ENCODE measurements around the gene URI1.

The URI1 gene

DNA sequence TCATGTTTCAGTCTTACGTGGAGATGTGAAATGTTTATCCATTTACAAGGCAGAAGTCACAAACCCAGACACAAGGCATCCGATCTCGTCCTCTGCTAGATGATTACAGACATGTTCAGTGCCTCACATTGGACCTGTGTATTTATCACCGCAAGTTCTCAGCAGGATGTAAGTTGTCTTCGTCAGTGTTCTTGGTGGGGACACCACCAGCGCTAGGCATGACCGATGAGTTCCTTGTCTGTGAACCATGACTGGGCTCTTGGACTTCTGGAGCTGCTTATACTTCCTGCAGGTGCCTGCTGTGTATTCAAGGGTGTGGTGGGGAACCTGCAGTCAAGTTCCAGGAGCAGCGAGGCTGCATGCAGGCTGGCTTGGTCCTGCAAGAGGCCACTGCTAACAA is 105.4 kb downstream of the URI1 start:
- TF ChIP-seq, protein P1, sequence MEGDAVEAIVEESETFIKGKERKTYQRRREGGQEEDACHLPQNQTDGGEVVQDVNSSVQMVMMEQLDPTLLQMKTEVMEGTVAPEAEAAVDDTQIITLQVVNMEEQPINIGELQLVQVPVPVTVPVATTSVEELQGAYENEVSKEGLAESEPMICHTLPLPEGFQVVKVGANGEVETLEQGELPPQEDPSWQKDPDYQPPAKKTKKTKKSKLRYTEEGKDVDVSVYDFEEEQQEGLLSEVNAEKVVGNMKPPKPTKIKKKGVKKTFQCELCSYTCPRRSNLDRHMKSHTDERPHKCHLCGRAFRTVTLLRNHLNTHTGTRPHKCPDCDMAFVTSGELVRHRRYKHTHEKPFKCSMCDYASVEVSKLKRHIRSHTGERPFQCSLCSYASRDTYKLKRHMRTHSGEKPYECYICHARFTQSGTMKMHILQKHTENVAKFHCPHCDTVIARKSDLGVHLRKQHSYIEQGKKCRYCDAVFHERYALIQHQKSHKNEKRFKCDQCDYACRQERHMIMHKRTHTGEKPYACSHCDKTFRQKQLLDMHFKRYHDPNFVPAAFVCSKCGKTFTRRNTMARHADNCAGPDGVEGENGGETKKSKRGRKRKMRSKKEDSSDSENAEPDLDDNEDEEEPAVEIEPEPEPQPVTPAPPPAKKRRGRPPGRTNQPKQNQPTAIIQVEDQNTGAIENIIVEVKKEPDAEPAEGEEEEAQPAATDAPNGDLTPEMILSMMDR (conservative IDR thresholded peaks at IDR 0.05; ENCODE audit: low read length): no peak
- no peak for DNase-seq (ENCODE audit: low read depth)

DNA sequence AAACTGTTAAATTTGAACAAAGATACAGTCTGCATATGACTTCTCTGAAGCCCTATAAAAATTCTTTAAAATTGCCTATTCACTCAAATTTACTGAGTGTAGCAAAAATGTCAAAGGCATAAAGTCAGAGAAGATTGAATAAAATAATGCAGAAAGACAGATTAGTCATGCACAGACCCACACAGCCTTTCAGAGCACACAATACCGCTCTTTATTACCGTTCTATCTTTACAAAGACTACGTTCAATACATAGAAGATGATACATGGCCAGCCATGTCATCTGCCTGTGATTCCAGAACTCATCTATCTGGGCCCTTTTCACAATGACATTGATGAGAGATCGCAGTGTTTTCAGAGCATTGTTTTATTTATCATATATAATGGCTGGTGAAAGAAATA is 107.2 kb downstream of the URI1 start:
- TF ChIP-seq, protein P1 (conservative IDR thresholded peaks at IDR 0.05; ENCODE audit: low read length): no peak
- H3K4me3 ChIP-seq (ENCODE audit: low read length): no peak overlapping the region
- no peak for DNase-seq (ENCODE audit: low read depth)

More for the DNA sequence above, 105.4 kb downstream of the URI1 start:
- no peak overlapping the region for H3K4me3 ChIP-seq (ENCODE audit: low read length)

DNA sequence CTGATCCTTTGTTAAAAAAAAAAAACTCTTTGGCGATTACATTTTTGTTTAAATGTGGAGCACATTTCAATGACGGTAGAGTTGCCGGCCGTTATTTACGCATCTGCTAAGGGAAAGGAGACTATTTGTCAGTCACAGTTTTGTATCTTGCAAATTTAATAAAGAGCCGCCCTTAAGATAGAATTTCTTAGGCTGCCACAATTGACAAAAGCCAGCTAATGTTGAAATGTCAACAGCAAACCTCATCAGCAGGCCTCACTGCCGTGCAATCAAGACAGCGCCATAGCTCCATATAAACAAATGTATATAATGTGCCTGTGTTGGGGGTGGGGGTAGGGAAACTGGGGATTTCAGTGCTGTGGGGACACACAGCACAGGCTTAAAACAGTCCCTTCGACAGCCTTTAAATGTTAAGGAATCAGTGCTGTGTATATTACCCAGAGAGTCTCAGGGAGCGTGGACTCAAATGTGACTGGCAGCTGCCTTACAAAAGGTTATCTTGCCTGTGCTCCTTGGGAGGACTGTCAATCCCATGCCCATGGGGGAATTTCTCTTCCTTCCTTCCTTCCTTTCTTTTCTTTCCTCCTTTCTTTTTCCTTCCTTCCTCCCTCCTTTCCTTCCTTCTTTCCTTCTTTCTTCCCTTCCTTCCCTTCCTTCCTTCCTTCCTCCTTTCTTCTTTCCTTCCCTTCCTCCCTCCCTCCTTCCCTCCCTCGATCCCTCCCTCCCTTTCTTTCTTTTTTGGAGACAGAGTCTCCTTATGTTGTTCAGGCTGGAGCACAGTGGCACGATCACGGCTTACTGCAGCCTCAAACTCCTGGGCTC is 108.0 kb downstream of the URI1 start:
- no peak for DNase-seq (ENCODE audit: low read depth)
- no peak overlapping the region for H3K4me3 ChIP-seq (ENCODE audit: low read length)
- TF ChIP-seq, protein P1 (conservative IDR thresholded peaks at IDR 0.05; ENCODE audit: low read length): no peak

DNA sequence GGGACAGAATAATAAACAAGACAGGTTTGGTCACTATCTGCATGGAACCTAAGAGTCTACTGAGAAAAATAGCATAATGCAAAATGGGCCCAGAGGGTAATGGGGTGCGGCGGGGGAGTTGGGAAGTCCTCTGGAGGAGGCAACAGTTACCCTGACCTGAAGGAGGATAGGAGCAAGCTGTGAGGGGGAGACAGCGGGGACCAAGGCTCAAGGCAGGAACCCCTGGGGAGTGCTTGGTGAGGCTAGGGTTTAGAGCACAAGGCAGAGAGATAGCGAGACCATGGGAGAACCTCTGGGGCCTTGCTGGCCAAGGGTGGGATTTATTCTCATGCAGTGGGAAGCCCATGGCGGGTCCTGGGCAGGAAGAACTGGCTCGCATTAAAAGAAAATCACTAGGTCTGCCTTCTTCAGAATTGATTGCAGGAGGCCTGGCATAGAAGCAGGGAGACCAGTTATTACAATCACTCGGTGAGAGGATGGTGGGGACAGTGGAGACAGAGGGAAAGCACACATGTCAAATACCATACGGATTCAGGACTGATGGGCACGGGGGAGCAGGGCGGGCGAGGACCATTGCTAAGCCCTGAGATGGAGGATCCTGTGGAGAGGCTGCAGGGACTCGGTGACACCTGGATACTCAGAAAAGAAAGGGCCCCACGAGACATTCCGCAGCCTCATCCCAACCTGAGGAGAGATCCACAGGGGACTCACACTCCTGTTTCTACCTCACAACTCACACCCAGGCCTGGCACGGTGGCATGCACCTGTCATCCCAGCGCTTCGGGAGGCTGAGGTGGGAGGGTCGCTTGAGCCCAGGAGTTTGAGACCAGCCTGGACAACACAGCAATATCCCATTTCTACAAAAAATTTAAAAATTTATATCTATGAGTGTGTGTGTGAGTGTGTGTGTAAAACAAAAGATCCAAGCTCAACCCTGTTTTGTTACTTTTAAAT is 110.4 kb downstream of the URI1 start:
- no peak overlapping the region for H3K4me3 ChIP-seq (ENCODE audit: low read length)
- no peak for DNase-seq (ENCODE audit: low read depth)
- TF ChIP-seq, protein P1 (conservative IDR thresholded peaks at IDR 0.05; ENCODE audit: low read length): no peak

DNA sequence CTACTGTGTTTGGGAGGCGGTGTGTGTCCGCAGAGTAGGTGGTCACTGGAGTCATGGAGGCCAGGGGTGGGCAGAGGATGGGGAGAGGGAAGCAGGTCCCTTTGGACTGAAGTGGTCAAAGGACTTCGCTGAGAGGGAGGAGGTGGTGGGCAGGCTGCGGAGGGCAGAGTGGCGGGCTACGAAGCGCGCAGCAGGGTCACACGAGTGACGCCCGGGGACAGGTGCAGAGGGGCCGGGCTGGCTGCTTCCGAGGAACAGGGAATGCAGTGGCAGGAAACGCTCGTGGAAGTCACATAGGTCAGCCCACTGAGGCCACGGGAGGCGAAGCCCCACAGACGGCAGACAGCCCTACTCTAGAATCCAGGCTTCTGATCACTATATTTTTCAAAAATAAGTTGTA is 111.5 kb downstream of the URI1 start:
- no peak for DNase-seq (ENCODE audit: low read depth)
- TF ChIP-seq, protein P1 (conservative IDR thresholded peaks at IDR 0.05; ENCODE audit: low read length): no peak
- no peak overlapping the region for H3K4me3 ChIP-seq (ENCODE audit: low read length)

DNA sequence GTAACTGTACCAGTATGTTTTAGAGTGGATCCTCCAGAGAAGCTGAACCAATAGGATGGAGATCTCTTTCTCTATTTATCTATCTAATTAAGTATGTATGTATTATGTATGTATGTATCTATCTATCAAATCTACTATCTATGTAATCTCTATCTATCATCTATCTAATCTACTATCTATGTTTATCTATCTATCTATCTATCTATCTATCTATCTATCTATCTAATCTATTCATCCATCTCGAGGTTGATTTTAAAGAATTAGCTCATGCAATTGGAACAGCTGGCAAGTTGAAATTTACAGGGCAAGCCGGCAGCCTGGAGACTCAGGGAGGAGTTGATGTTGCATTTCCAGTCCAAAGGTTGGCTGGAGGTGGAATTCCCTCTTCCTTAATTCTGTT is 112.2 kb downstream of the URI1 start:
- no peak for DNase-seq (ENCODE audit: low read depth)
- no peak overlapping the region for H3K4me3 ChIP-seq (ENCODE audit: low read length)
- TF ChIP-seq, protein P1 (conservative IDR thresholded peaks at IDR 0.05; ENCODE audit: low read length): no peak

Measured in AG10803 (cell line).